CD14-positive monocyte (primary cell): ENCODE data around the gene KLF9. TPM values are rescaled to one million over a fixed set of nuclear protein-coding genes. Genes with fewer than 3 reads are reported as not detected.

ENCODE experiments used
- DNase-seq, 3 donors: peaks; one replicate each; pipeline ENCODE4 v3.0.0-alpha.2; 2011 to 2022
- H2AFZ ChIP-seq: 2 replicates; pipeline ENCODE4 v1.6.0; 2012; ENCODE audit warnings: mild to moderate bottlenecking, low read depth, low read length, inconsistent platforms; ENCODE audit not compliant: insufficient read depth, poor library complexity, severe bottlenecking
- H3K27ac ChIP-seq, 2 donors: 1 replicate in 1 of 2; 2 replicates in 1 of 2; pipeline ENCODE4 v1.5.1; 2012 to 2013; ENCODE audit warnings: low read length in 2 of 2, control low read depth in 1 of 2, inconsistent platforms in 1 of 2, low read depth in 1 of 2, mild to moderate bottlenecking in 1 of 2
- H3K27me3 ChIP-seq, 2 donors: one replicate each; pipeline versions ENCODE4 v1.6.0 to v1.6.1; 2011 to 2013; ENCODE audit warnings: low read length in 2 of 2; ENCODE audit not compliant: control insufficient read depth in 2 of 2, insufficient read depth in 2 of 2
- H3K36me3 ChIP-seq, 2 donors: replicated peaks in 1 of 2; 1 replicate in 1 of 2; 2 replicates in 1 of 2; pipeline versions ENCODE4 v1.5.1 to v1.6.1; 2012 to 2013; ENCODE audit warnings: low read length in 2 of 2, control low read depth in 1 of 2, inconsistent platforms in 1 of 2, mild to moderate bottlenecking in 1 of 2; ENCODE audit not compliant: insufficient read depth in 2 of 2, control insufficient read depth in 1 of 2
- H3K4me1 ChIP-seq, 2 donors: 1 replicate in 1 of 2; 2 replicates in 1 of 2; pipeline versions ENCODE4 v1.5.1 to v1.6.1; 2012 to 2013; ENCODE audit warnings: low read length in 2 of 2, control low read depth in 1 of 2, inconsistent platforms in 1 of 2, mild to moderate bottlenecking in 1 of 2, moderate library complexity in 1 of 2; ENCODE audit not compliant: insufficient read depth in 2 of 2, control insufficient read depth in 1 of 2
- H3K4me2 ChIP-seq: replicated peaks from 2 replicates; pipeline ENCODE3; 2012; ENCODE audit warnings: low read length, moderate library complexity, mild to moderate bottlenecking; ENCODE audit not compliant: poor library complexity, severe bottlenecking; ENCODE audit errors: extremely low read depth
- H3K4me3 ChIP-seq, 3 experiments: fragments of 200-600 bp in 1 of 3; sonication (generic) in 1 of 3; replicated peaks in 1 of 3; 1 replicate in 2 of 3; 2 replicates in 1 of 3; pipeline ENCODE4 v1.5.1; 2011 to 2013; ENCODE audit warnings: low read length in 3 of 3, mild to moderate bottlenecking in 3 of 3, control low read depth in 2 of 3, low read depth in 2 of 3, inconsistent platforms in 1 of 3, moderate library complexity in 1 of 3
- H3K79me2 ChIP-seq: 2 replicates; pipeline ENCODE4 v1.6.0; 2012; ENCODE audit warnings: mild to moderate bottlenecking, control low read depth, inconsistent platforms, low read length, moderate library complexity; ENCODE audit not compliant: insufficient read depth
- H3K9ac ChIP-seq: 2 replicates; pipeline ENCODE4 v1.6.0; 2017; ENCODE audit warnings: low read length, mild to moderate bottlenecking; ENCODE audit not compliant: insufficient read depth, poor library complexity, severe bottlenecking
- H3K9me3 ChIP-seq, 2 donors: replicated peaks in 1 of 2; 1 replicate in 1 of 2; 2 replicates in 1 of 2; pipeline versions ENCODE4 v1.5.1 to v1.6.1; 2012 to 2013; ENCODE audit warnings: low read length in 2 of 2, control low read depth in 1 of 2; ENCODE audit not compliant: control insufficient read depth in 1 of 2, insufficient read depth in 1 of 2
- H4K20me1 ChIP-seq: 2 replicates; pipeline ENCODE4 v1.6.0; 2012; ENCODE audit warnings: mild to moderate bottlenecking, low read length, control low read depth, moderate library complexity; ENCODE audit not compliant: insufficient read depth
- H3K27ac Mint-ChIP-seq, 7 donors: one replicate each; pipeline ENCODE4 v1.8.0; 2020; ENCODE audit warnings: mild to moderate bottlenecking in 7 of 7, mixed read lengths in 7 of 7, moderate library complexity in 6 of 7, inconsistent platforms in 2 of 7
- H3K27me3 Mint-ChIP-seq, 3 donors: one replicate each; pipeline ENCODE4 v1.8.0; 2021 to 2022; ENCODE audit warnings: low read depth in 3 of 3, mild to moderate bottlenecking in 3 of 3, mixed read lengths in 3 of 3, moderate library complexity in 3 of 3, inconsistent platforms in 1 of 3
- H3K36me3 Mint-ChIP-seq, 2 donors: one replicate each; pipeline ENCODE4 v1.8.0; 2020; ENCODE audit warnings: mixed read lengths in 2 of 2, inconsistent platforms in 1 of 2, mild to moderate bottlenecking in 1 of 2
- H3K4me1 Mint-ChIP-seq: one replicate; pipeline ENCODE4 v1.8.0; 2020; ENCODE audit warnings: mild to moderate bottlenecking, mixed read lengths
- H3K4me3 Mint-ChIP-seq, 2 donors: one replicate each; pipeline ENCODE4 v1.8.0; 2020; ENCODE audit warnings: mild to moderate bottlenecking in 2 of 2, mixed read lengths in 2 of 2, moderate library complexity in 1 of 2
- H3K9me3 Mint-ChIP-seq, 7 donors: one replicate each; pipeline ENCODE4 v1.8.0; 2020 to 2022; ENCODE audit warnings: mixed read lengths in 7 of 7, mild to moderate bottlenecking in 6 of 7, moderate library complexity in 6 of 7, inconsistent platforms in 2 of 7
- WGBS: methylation state at CpG from one replicate; pipeline ENCODE4 v1.1.5; 2013; ENCODE audit warnings: missing lambda C conversion rate; ENCODE audit not compliant: insufficient coverage; 5-methylcytosine and 5-hydroxymethylcytosine counted together
- intact Hi-C, 2 donors: fragments of 100-400 bp; cut with micrococcal nuclease; formaldehyde crosslinking; loops; one replicate each; pipeline versions ENCODE4 v1.15.0 to v1.15.1; 2023
- polyA plus RNA-seq, 3 donors: library from polyadenylated mRNA; depleted of rRNA in 1 of 3; unstranded in 2 of 3; stranded (reverse) in 1 of 3; fragments of 300-500 nt in 2 of 3; fragments of >200 nt in 1 of 3; fragmentation: Illumina TruSeq in 2 of 3; gene quantifications; 1 replicate in 2 of 3; 2 replicates in 1 of 3; pipeline ENCODE4 v1.2.3, GENCODE V29; 2012 to 2021
- TF ChIP-seq, protein P1 (sequence below): fragments of 200-600 bp; IDR thresholded peaks from one replicate; pipeline ENCODE4 v1.8.0; 2022; ENCODE audit warnings: antibody characterized with exemption, mild to moderate bottlenecking

Gene KLF9
- polyA plus RNA-seq, 3 donors, result 0.18 to 26.1 (median 0.72) TPM

DNA sequence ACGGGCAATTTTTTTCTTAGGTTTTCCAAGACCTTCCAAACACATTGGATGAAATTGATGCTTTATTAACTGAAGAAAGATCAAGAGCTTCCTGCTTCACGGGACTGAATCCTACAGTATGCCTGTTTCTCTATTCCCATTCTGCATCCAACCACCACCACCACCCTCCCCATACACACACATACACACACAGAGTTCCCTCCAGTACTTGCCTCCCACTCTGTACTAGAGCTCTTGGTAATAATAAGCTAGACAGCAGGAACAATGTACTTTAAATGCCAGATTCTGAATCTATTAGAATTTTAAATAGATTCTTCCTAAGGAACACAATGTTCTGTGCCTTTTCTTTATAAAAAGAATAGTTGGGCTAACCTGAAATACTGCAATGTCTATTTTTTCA is 67.4 kb downstream of the KLF9 start:
- no peak overlapping the region for H3K4me3 Mint-ChIP-seq
- no peaks in the 10 kb centered on the region for H3K4me1 Mint-ChIP-seq
- Histone ChIP-seq H3K4me2 (no peak overlapping the region), H3K27ac (no peak overlapping the region), H2AFZ (no peak overlapping the region), H3K36me3 (peaks cover 60 to 75% of the 10 kb centered on the region in 2 donors), H3K4me1 (no peaks in the 10 kb centered on the region), H3K27me3 (no peaks in the 10 kb centered on the region), H3K79me2 (no peaks in the 10 kb centered on the region), H4K20me1 (no peaks in the 10 kb centered on the region), H3K9ac (no peak overlapping the region), H3K4me3 (no peak overlapping the region), H3K9me3 (no peaks in the 10 kb centered on the region)
- intact Hi-C loops, result loop anchor here in 1 of 2 donors (10.0 kb wide), 1 partner anchor 58 kb away; no protein-coding TSS in a partner anchor
- H3K27ac Mint-ChIP-seq, result peak overlapping the region in 1 of 7 donors; percentile 64
- DNase-seq, result no peak
- no peaks in the 10 kb centered on the region for H3K27me3 Mint-ChIP-seq
- H3K9me3 Mint-ChIP-seq, result peaks cover 0 to 1% (median 0%) of the 10 kb centered on the region in 7 donors
- WGBS, result 100% methylated on average over 1 of the region's 2 CpGs
- TF ChIP-seq, protein P1, sequence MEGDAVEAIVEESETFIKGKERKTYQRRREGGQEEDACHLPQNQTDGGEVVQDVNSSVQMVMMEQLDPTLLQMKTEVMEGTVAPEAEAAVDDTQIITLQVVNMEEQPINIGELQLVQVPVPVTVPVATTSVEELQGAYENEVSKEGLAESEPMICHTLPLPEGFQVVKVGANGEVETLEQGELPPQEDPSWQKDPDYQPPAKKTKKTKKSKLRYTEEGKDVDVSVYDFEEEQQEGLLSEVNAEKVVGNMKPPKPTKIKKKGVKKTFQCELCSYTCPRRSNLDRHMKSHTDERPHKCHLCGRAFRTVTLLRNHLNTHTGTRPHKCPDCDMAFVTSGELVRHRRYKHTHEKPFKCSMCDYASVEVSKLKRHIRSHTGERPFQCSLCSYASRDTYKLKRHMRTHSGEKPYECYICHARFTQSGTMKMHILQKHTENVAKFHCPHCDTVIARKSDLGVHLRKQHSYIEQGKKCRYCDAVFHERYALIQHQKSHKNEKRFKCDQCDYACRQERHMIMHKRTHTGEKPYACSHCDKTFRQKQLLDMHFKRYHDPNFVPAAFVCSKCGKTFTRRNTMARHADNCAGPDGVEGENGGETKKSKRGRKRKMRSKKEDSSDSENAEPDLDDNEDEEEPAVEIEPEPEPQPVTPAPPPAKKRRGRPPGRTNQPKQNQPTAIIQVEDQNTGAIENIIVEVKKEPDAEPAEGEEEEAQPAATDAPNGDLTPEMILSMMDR, result no peak
- peaks cover 53 to 59% of the 10 kb centered on the region in 2 donors for H3K36me3 Mint-ChIP-seq

DNA sequence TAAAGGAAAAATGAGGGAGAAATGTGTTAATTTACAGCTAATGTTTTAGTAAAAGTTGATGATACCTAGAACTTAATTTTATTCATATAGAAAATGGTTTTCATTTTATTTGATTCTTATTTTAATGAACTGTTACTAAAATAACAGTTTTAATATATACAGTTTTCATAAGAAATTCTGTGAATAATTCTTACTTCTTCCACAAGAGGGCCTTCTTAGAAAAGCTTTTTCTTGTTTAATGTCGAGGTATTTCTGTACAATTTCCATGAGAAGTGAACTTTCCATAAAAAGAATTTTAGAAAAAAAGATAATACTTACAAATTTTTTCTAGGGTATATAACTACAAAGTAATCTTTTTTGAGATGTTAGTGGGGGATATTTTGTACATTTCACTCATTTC is 73.9 kb downstream of the KLF9 start:
- DNase-seq, result peak in 1 of 3 donors; percentile 29
- H3K9me3 Mint-ChIP-seq, result peaks cover 0 to 1% (median 0%) of the 10 kb centered on the region in 7 donors
- H3K4me3 Mint-ChIP-seq, result no peak overlapping the region
- no peaks in the 10 kb centered on the region for H3K4me1 ChIP-seq
- H3K9ac ChIP-seq, result no peak overlapping the region
- no peak overlapping the region for H3K4me3 ChIP-seq
- H3K36me3 Mint-ChIP-seq, result peaks cover 26 to 27% of the 10 kb centered on the region in 2 donors
- H2AFZ ChIP-seq, result no peak overlapping the region
- H3K79me2 ChIP-seq, result no peaks in the 10 kb centered on the region
- H3K4me1 Mint-ChIP-seq, result no peaks in the 10 kb centered on the region
- no peaks in the 10 kb centered on the region for H3K27me3 ChIP-seq
- intact Hi-C loops, result loop anchor here in 1 of 2 donors (10.0 kb wide), 1 partner anchor 64 kb away; no protein-coding TSS in a partner anchor
- no CpG with 5 or more reads among the region's 1 CpG for whole genome bisulfite sequencing
- no peaks in the 10 kb centered on the region for H3K9me3 ChIP-seq
- peaks cover 0 to 2% (median 0%) of the 10 kb centered on the region in 3 donors for H3K27me3 Mint-ChIP-seq
- H3K4me2 ChIP-seq, result no peak overlapping the region
- TF ChIP-seq, protein P1, result peak; percentile 64
- peaks cover 22 to 41% of the 10 kb centered on the region in 2 donors for H3K36me3 ChIP-seq
- no peak overlapping the region for H3K27ac ChIP-seq
- no peaks in the 10 kb centered on the region for H4K20me1 ChIP-seq
- no peak overlapping the region for H3K27ac Mint-ChIP-seq

Other genes with a start within 250 kb of the KLF9 start
- 10 to 100 TPM in 1 of 3 donors, 1 to 10 TPM in 2; 4.9 to 13.6 (median 5.1) TPM for gene SMC5, start 155.7 kb downstream of the KLF9 start, polyA plus RNA-seq